Activated CD4-positive, alpha-beta T cell treated with anti-CD3 and anti-CD28 coated beads, Interleukin-2, amount 50 U/mL, for 48 hours (primary cell): ENCODE results near the gene FANCI.

Experiments used
- DNase-seq, 2 experiments: peaks; one replicate each; pipeline ENCODE4 v3.0.0-alpha.2; 2020

The FANCI gene

DNA sequence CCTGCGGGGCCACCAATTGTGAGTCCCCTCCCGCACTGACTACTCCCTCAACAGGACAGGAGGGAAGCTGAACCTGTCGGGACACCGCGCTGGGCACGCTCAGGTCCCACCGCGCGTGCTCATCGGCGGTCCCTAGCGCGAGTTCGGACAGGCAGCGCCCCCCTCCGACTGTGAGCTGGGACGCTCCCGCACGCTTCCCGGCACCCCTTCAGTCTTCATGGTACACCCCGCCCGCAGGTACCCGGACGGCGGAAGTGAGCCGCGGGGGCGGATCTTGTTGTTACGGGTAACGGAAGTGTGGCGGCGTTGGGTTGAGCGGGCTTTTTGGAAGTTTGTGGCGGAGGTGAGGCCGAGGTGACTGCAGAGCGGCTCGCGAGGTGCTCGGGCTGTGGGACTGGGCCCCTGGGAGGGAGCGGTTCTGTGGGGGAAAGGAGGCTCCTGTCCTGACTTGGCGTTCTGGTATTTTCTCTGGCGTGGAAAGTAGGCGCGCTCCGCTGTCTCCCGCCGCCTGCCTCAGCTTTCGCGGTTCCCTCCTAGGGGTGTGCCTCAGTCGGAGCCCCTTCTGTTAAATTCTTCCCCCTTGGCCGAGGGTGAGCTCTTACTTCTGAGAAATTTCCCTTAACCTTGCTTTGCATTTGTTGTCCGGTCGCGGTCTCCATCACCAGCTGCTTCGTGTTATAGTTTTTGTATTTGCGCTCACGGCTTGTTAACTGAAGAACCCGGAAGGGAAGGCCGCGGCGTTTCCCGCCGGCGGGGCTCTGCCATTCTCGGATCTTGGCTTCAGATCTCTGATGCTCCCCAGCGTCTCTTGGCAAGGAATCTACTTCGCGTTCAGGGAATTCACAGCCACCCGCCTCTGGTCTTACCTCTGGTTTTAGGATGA, at the start of gene FANCI:
Gene FANCI, plus strand, starts transcription at position 289 of the 883 bp plus-strand sequence. CDS start 3,669 bp downstream, outside the sequence.
- DNase-seq: peak; percentile 99

DNA sequence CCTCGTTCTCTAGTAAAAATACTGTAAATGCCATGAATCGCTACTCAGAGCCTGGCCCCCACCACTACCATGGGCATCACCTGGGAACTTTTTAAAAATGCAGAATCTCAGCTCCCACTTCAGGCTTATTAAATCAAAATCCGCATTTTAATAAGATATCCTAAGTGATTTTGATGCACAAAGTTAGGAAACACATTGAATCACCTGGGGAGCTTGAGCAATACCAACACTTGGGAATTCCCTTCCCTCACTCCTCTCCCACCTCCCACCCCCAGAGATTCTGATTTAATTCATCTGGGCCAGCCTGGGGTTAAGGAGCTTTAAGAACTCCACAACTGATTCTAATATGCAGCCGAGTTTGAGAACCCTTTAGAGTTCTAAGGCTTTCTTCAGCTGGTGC, 49.2 kb upstream of the FANCI start:
- no peak for DNase-seq

- no peak for DNase-seq
Measured at GRCh38 chr15:89195836-89196235, 47.9 kb upstream of the FANCI start.

- no peak for DNase-seq
Measured at GRCh38 chr15:89196241-89196640, 47.5 kb upstream of the FANCI start.

DNA sequence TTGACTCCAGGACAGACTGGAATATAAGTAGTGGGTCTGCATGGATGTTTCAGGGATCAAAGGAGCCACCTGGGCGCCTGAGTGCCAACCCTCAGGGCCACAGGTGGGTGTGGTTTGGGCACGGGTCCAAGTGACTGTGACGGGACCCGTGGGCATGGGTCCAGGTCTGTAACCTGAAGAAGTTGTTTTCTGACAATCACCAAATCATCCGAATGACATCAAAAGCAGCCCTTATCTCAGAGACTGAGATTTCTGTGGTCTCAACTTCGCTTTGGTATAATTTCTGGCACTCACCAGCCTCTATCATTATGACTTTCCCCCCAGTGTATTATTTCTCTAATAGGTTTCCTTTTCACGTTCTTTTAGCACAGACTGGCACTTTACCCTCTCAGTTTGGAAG, 46.8 kb upstream of the FANCI start:
- DNase-seq: peak; percentile 77 to 82

DNA sequence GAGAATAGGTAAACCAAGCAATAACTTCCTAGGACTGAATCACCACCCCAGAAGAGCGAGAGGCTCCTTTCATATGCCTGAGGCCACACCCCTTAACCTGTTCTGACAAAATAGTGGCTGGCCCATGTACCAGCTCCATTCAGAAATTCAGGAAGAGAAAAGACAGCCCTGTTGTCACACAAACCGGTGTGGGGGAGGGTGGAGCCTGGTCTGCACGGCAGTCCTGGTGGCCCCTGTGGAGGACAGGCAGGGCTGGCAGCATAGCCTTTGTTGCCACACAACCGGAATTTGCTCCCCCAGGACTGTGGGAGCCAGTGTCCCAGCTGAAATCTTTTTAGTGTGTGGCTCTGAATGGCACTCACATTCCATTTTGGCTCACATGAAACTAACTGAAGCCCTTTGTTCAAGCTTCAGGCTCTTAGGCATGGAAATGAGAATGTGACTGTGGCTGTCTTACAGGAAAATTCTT, 46.2 kb upstream of the FANCI start:
- peak; percentile 41 to 56 for DNase-seq

DNA sequence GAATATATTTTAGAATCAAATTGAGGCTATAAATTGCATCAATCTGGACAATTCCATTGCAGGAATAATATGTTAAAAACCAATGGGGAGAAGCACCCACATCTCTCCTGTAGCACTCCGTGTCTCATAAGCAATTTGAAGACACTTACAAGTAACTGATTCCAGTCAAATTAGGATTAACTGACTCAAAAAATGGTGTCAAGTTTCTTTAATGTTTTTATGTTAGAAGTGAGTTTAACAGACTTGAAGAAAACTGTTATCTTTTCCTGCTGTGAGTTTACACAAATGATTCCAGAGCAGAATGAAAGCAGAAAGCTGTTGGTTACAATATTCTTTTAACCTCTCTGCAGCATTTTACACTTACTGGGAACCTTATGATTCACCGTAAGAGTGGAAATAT, 45.6 kb upstream of the FANCI start:
- DNase-seq: no peak

DNA sequence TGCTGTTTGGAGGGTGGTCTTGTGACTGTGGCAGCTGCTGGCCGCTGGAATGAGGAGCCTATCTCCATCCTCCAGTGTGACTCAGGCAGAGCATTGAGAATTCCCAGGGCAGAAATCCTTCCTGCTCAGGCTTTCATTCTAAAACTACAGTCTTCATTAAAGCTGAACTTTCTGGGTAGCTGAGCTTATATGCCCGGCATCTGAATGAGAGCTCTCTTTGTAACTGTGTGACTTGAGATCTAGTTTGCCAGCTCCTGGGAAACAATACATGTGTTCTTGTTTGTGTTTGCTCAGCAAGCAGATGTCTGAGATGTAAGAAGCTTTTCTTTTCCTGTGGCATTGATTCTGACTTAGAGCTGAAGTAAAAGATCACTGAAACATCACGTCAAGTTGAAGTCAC, 44.8 kb upstream of the FANCI start:
- no peak for DNase-seq

DNA sequence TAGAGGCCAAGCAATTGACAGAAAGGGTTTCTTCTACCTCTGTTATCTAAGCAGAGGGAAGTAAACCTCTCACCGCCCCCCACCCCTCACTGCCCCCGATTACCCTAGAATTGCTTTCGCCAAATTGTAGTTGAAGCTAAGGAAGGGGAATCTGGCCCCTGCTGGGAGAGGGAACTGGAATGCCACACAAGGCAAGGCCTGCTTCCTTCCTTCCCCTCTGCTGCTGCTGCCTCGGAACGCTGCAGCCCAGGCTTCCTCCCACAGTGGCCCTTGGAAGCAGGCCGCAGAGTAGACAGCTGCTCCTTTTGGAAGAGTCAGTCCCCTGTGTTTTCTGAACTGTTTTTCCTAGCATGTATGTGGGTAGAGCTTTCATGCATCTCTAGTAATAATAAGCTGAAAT, 44.0 kb upstream of the FANCI start:
- no peak for DNase-seq

DNA sequence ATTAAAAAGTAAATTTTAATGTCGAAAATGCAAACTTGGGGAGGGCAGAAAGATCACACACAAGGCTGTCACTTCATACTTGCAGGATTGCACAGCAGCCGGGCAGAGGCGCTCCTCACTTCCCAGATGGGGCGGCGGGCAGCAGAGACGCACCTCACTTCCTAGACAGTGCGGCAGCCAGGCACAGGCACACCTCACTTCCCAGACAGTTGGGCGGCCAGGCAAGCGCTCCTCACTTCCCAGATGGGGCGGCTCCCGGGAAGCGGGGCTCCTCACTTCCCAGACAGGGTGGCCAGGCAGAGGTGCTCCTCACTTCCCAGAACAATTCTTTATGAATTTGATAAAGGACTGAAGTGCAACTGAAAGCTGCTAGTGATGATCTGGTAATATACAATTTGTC, 43.6 kb upstream of the FANCI start:
- no peak for DNase-seq

- DNase-seq: no peak
Measured at GRCh38 chr15:89201465-89202005, 42.2 kb upstream of the FANCI start.

DNA sequence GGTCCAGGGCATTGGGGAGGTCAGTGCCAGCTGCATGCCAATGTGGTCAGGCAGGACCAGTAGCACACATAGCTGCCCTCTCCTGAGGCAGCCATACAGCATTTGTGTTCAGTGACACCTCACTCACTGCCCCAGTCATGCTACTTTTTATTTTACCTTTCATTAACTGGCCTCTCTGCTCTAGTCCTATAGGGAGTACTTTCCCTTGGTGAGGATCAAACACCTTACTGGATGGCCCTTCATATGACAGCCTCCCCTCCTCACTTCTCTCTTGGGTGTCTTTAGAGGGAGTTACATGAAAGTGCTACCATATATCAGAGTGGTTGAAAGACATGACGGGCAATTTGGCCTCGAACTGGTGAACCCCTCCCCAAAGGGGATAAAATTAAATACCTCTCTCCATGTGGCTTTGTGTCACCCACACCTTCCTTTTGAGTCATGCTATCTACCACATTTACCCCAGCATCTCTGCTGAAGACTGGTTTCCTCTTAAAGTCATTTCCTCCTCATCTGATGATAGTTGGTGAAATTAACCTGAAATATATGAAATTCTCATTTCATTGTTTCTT, 40.0 kb upstream of the FANCI start:
- peak in 1 of 2 experiments; percentile 40 for DNase-seq

GRCh38 chr15:89205991-89206585, 37.7 kb upstream of the FANCI start:
- DNase-seq: no peak

DNA sequence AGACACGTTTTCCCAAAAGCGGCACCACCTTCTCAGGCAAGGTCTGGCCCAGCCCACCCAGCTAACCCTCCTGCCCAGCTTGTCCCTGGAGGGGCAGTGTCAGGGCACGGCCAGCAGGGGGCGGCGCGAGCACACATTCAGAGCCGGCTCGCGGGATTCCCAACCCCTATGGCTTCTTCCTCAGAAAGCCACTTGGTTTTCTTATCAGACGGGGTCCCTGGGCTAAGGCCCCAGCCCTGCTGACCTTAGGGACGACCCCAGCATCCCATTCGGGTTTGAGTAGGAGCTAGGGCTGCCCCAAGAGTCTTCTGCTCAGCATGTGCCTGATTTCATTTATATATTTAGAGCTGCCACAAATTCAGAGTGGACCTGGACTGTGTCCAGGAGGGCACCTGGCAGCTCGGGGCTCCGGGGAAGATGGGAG, 36.9 kb upstream of the FANCI start:
- peak; percentile 80 to 86 for DNase-seq

DNA sequence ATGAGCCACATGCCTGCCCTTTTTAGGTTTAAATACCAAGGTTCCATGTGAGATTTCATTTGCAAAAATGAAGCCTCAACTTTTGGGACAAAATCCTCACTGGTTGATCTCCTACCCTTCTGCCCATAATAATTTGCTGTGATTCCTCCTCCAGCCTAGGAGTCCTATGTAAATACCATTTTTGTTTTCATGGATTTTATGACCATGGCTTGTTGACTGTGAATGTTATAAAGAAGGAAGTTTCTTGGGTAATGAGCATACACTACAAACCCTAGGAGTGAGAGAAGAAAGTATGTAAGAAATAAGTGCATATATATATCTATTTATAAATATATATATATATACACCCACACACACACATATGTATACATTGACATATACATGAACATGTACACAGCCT, 35.5 kb upstream of the FANCI start:
- no peak for DNase-seq

DNA sequence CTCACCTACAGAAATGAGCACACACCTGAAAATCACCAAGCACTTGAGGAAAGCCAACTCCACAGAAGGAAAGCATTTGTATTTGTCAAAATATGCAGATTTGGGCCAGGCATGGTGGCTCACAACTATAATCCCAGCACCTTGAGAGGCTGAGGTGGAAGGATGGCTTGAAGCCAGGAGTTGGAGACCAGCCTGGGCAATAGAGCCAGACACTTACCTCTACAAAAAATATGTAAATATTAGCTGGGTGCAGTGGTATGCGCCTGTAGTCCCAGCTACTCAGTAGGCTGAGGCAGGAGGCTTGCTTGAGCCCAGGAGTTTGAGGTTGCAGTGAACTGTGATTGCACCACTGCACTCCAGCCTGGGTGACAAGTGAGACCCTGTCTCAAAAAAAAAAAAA, 34.7 kb upstream of the FANCI start:
- no peak for DNase-seq

DNA sequence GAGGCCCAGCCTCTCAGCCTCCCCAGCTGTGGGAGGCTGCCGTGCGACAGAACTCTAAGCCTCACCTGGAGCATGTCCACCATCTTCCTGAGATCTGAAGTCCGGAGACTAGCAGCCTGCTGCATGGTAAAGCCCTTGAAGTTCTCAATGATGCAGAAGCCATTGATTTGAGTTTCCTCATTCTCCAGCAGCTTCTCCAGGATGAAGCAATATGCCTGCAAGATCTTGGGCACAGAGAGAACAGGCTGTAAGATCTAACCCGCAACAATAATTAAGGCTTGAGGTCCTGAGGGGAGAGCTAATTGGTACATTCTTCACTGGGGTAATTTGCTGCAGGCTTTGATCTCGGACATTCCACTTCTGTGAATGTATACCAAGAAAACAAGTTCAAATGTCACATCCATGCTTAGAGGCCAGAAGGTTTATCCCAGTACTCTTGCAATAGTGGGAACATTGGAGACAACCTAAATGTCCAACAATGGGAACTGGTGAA, 32.1 kb upstream of the FANCI start:
- no peak for DNase-seq

DNA sequence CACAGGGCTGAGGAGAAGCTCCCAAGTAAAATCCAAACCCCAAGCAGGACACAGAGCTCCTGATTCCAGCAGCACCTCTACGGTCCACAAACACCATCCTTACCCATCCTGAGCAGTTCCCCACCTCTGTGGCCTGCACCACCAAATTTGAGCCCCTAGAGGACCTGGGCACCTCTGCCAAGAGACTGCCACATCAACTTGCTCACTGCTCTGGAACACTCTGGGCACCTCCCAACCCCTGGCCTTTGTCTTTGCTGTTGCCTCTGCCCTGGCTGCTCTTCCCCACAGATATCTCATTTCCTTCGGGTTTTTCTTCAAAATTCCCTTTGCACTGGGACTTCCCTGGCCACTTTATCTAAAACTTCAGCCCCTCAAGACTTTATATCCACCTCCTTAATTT, 28.2 kb upstream of the FANCI start:
- no peak for DNase-seq

- no peak for DNase-seq
Measured at GRCh38 chr15:89217031-89217430, 26.7 kb upstream of the FANCI start.

- DNase-seq: no peak
Measured at GRCh38 chr15:89217686-89218376, 25.9 kb upstream of the FANCI start.

DNA sequence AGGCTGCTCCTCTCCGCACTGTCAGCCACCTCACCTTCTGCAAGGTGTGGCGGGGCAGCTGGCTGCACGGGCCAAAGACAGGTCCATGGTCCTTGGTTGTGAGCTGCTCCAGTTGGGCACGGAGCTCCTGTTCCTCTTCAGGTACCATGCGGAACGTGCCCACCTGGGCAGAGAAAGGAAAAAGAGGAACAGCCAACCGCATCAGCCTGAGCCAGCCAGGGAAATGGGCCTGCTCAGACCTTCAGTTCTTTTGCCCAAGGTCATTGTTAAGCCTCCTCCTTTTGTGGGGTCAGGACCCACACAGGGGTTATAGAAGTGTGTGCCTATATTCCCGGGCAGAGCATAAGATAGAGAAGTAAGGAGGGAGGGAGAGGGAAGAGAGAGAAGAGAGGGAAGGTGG, 25.2 kb upstream of the FANCI start:
- no peak for DNase-seq

GRCh38 chr15:89221543-89221942, 22.2 kb upstream of the FANCI start, which contains the start of gene RLBP1:
Gene RLBP1 (minus strand): TSS chr15:89221579. CDS start chr15:89218975, 2,604 bp downstream.
- peak in 1 of 2 experiments; percentile 28 for DNase-seq

DNA sequence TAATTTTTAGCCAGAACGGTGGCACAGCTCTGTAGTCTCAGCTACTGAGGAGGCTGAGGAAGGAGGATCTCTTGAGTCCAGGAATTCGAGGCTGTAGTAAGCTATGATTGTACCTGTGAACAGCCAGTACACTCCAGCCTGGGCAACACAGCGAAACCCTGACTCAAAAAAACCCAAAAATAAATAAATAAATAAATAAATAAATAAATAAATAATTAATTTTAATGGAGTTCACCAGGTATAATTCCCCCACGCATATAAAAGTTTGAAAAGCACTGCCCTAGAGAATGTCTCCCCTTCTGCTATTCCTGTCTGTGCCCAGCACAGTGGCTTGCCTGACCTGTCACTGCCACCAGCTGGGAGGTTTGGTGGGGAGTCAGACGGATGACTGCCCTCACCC, 18.2 kb upstream of the FANCI start:
- DNase-seq: no peak
